ENCODE results near the gene CMTM5. TPM values are rescaled to one million over a fixed set of nuclear protein-coding genes. Genes with fewer than 3 reads are reported as not detected.
"Not testable (repeated sequence)": the region's sequence is repeated elsewhere in the genome, so short reads cannot be mapped to it uniquely, and the experiment has no call there.

Gene CMTM5
- total and polyA plus RNA-seq, 8 donors: 0.61 to 1.3 (median 1.1) TPM; not detected in 4

DNA sequence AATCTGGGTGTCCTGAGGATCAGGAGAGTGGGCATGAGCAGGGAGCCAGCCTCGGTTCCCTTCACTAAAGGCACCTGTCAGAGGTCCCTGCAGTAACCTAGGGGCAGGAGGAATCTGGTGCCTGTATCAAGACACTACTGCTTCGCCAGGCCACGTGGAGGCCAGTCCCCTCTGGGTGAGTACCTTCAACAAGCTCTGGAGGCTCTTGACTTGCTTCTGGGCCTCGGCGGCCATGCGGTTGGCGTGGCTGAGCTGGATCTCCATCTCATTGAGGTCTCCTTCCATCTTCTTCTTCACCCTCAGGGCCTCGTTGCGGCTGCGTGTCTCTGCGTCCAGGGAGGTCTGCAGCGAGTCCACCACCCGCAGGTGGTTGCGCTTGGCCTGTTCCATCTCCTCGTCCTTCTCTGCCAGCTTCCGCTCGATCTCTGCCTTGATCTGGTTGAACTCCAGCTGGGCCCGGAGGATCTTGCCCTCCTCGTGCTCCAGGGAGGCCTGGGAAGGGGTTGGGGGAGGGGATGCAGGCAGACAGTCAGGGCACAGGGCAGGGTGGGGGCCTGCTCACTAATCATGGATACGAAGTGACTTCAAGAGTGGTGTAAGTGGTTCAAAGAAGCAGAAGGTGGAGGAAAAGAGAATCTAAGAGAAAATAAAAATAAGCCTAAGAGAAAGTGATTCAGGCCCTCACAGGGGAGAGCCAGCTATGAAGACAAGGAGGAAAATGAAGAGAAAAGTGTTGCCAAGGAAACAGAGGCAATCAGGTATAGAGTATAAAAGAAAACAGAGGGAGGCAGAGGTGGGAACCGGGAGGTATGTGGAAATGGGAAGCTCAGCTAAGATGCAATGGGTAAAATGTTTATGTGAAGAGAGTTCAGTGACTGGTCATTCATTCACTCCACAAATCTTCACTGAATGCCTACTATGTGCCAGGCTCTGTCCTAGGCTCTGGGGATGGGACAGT lies 39.3 kb downstream of the CMTM5 start:
- Histone ChIP-seq H3K4me3 (no peak overlapping the region), H3K4me1 (no peaks in the 10 kb centered on the region), H3K27me3 (peaks cover 0 to 20% (median 0%) of the 10 kb centered on the region in 3 donors), H3K9me3 (no peaks in the 10 kb centered on the region), H3K36me3 (no peaks in the 10 kb centered on the region), H3K27ac (no peak overlapping the region)
- intact Hi-C loops (cut with DNase I; ENCODE audit: low total_unique reads): no loop called here
- DNase-seq: no peak
- WGBS, 5 donors: 76 to 80% (median 77%) methylated on average over 17 to 21 of the region's 21 CpGs
- TF ChIP-seq POLR2A (IDR thresholded peaks at IDR 0.05) (no peak), POLR2AphosphoS5 (IDR thresholded peaks at IDR 0.05) (no peak), EP300 (IDR thresholded peaks at IDR 0.05) (no peak)
- TF ChIP-seq, protein P1, sequence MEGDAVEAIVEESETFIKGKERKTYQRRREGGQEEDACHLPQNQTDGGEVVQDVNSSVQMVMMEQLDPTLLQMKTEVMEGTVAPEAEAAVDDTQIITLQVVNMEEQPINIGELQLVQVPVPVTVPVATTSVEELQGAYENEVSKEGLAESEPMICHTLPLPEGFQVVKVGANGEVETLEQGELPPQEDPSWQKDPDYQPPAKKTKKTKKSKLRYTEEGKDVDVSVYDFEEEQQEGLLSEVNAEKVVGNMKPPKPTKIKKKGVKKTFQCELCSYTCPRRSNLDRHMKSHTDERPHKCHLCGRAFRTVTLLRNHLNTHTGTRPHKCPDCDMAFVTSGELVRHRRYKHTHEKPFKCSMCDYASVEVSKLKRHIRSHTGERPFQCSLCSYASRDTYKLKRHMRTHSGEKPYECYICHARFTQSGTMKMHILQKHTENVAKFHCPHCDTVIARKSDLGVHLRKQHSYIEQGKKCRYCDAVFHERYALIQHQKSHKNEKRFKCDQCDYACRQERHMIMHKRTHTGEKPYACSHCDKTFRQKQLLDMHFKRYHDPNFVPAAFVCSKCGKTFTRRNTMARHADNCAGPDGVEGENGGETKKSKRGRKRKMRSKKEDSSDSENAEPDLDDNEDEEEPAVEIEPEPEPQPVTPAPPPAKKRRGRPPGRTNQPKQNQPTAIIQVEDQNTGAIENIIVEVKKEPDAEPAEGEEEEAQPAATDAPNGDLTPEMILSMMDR (IDR thresholded peaks at IDR 0.05): no peak

DNA sequence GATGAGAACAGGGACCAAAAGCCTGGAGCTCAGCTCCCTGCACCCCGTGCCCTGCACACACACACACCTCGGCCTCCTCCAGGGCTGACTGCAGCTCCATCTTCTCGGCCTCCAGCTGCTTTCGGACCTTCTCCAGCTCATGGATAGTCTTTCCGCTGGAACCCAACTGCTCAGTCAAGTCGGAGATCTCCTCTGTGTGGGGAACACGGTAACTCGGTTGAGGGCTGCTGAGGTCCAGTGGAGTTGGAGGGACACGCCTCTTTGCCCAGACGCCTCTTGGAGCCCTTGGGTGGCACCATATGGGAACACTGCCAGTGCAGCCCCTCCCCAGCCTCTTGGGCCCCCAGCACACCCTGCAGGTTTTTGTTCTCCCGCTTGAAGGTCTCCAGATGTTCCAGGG lies 40.0 kb downstream of the CMTM5 start:
- intact Hi-C loops (cut with DNase I; ENCODE audit: low total_unique reads): no loop called here
- Histone ChIP-seq H3K27ac (no peak overlapping the region), H3K36me3 (no peaks in the 10 kb centered on the region), H3K4me1 (no peaks in the 10 kb centered on the region), H3K4me3 (no peak overlapping the region), H3K9me3 (no peaks in the 10 kb centered on the region), H3K27me3 (peaks cover 0 to 17% (median 0%) of the 10 kb centered on the region in 3 donors)
- no peak for TF ChIP-seq POLR2AphosphoS5 (IDR thresholded peaks at IDR 0.05)
- TF ChIP-seq, protein P1 (IDR thresholded peaks at IDR 0.05): no peak
- no peak for TF ChIP-seq POLR2A (IDR thresholded peaks at IDR 0.05)
- TF ChIP-seq EP300 (IDR thresholded peaks at IDR 0.05): no peak
- no peak for DNase-seq
- 79 to 85% (median 81%) methylated on average over 11 of the region's 11 CpGs for whole genome bisulfite sequencing, 5 donors

DNA sequence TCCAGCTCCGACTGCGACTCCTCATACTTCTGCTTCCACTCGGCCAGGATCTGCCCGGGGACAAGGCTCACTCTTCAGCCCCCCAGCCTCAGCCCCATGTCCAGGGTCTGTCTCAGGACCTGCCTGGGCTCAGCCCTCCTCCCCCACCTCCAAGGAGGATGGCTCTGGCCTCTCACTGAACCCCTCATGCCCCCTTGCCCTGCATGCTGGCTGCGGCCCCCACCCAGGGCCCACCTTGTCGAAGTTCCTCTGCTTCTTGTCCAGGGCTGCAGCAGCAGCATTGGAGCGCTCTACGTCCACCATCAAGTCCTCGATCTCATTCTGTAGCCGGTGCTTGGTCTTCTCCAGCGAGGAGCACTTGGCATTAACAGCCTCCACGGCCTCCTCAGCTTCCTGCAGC lies 40.4 kb downstream of the CMTM5 start:
- DNase-seq; H3K4me1 ChIP-seq; intact Hi-C loops (cut with DNase I; ENCODE audit: low total_unique reads); H3K36me3 ChIP-seq; H3K27ac ChIP-seq; H3K9me3 ChIP-seq; H3K4me3 ChIP-seq: not testable (repeated sequence)
- WGBS, 5 donors: 78 to 87% (median 81%) methylated on average over 11 to 12 of the region's 12 CpGs
- H3K27me3 ChIP-seq: peaks cover 0 to 13% (median 0%) of the 10 kb centered on the region in 3 donors

DNA sequence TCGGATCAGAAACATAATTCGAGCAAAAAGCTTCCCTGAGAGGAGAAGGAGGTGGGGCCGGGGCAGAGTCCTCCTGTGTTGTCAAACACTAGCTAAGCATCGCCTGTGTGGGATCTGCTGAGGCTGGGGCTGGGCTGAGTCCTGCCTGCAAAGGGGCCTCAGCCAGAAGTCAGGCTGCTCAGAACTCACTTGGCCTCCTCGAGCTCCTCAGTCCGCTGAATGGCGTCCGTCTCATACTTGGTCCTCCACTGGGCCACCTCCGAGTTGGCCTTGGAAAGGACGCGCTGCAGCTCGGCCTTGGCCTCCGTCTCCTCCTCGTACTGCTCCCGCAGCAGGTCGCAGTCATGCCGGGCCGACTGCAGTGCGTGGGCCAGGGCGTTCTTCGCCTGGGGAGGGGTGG lies 41.2 kb downstream of the CMTM5 start:
- H3K4me3 ChIP-seq: no peak overlapping the region
- WGBS, 5 donors: 84 to 88% (median 86%) methylated on average over 17 to 21 of the region's 21 CpGs
- no peaks in the 10 kb centered on the region for H3K9me3 ChIP-seq
- DNase-seq: no peak
- H3K4me1 ChIP-seq: no peaks in the 10 kb centered on the region
- intact Hi-C loops (cut with DNase I; ENCODE audit: low total_unique reads): no loop called here
- TF ChIP-seq EP300 (IDR thresholded peaks at IDR 0.05): no peak
- TF ChIP-seq POLR2AphosphoS5 (IDR thresholded peaks at IDR 0.05): no peak
- TF ChIP-seq, protein P1 (IDR thresholded peaks at IDR 0.05): no peak
- TF ChIP-seq POLR2A (IDR thresholded peaks at IDR 0.05): no peak
- H3K36me3 ChIP-seq: no peaks in the 10 kb centered on the region
- H3K27me3 ChIP-seq: peaks cover 0 to 13% (median 0%) of the 10 kb centered on the region in 3 donors
- no peak overlapping the region for H3K27ac ChIP-seq

DNA sequence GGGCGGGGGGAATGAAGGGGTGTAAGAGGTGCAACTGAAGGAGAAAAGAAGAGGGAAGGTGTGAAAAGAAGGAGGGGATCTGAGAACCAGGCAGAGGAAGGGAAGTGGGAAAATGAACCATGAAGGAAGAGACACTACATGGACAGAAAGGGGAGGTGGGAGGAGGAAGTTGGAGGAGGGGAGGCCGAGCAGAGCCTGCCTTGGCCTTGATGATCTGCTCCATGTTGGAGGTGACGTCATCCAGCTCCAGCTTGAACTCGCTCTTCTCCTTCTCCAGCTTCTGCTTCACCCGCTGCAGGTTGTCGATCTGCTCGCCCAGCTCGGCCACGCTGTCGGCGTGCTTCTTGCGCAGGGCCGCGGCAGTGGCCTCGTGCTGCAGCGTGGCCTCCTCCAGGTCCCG lies 42.8 kb downstream of the CMTM5 start:
- DNase-seq; H3K9me3 ChIP-seq; H3K27ac ChIP-seq; H3K4me1 ChIP-seq; intact Hi-C loops (cut with DNase I; ENCODE audit: low total_unique reads); H3K36me3 ChIP-seq; H3K4me3 ChIP-seq: not testable (repeated sequence)
- 54 to 85% (median 72%) methylated on average over 2 to 5 of the region's 17 CpGs for WGBS, 5 donors
- peaks cover 0 to 13% (median 0%) of the 10 kb centered on the region in 3 donors for H3K27me3 ChIP-seq

Measured in stomach (tissue), 9 donors.